ENCODE measurements around the gene MSL2.

GRCh38 chr3:136245691-136246090, 49.6 kb upstream of the MSL2 start:
- TF ChIP-seq, protein P1, sequence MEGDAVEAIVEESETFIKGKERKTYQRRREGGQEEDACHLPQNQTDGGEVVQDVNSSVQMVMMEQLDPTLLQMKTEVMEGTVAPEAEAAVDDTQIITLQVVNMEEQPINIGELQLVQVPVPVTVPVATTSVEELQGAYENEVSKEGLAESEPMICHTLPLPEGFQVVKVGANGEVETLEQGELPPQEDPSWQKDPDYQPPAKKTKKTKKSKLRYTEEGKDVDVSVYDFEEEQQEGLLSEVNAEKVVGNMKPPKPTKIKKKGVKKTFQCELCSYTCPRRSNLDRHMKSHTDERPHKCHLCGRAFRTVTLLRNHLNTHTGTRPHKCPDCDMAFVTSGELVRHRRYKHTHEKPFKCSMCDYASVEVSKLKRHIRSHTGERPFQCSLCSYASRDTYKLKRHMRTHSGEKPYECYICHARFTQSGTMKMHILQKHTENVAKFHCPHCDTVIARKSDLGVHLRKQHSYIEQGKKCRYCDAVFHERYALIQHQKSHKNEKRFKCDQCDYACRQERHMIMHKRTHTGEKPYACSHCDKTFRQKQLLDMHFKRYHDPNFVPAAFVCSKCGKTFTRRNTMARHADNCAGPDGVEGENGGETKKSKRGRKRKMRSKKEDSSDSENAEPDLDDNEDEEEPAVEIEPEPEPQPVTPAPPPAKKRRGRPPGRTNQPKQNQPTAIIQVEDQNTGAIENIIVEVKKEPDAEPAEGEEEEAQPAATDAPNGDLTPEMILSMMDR (IDR thresholded peaks at IDR 0.05): no peak
- no peak for TF ChIP-seq POLR2A (IDR thresholded peaks at IDR 0.05)
